Neural cell (in vitro differentiated cells): ENCODE data around the gene MYO19. TPM values are rescaled to one million over a fixed set of nuclear protein-coding genes. Genes with fewer than 3 reads are reported as not detected.

Source experiments
- H2AFZ ChIP-seq: fragments of 200-600, 300-800 bp; sonication (generic), shearing (Covaris generic); 2 replicates; pipeline ENCODE4 v1.6.0; 2014; ENCODE audit warnings: low read depth, mild to moderate bottlenecking, antibody characterized with exemption, low read length, moderate library complexity
- H3F3A ChIP-seq: fragments of 200-600 bp; shearing (Covaris generic); 2 replicates; pipeline ENCODE4 v1.6.1; 2016; ENCODE audit warnings: mild to moderate bottlenecking, moderate library complexity, mixed read lengths, antibody characterized with exemption, low read length; ENCODE audit not compliant: insufficient read depth, poor library complexity, severe bottlenecking
- H3K27ac ChIP-seq: fragments of 200-600, 300-800 bp; sonication (generic), shearing (Covaris generic); 2 replicates; pipeline ENCODE4 v1.5.1; 2014; ENCODE audit warnings: mild to moderate bottlenecking, low read length, moderate library complexity
- H3K27me3 ChIP-seq: fragments of 300-800, 200-600 bp; sonication (generic), shearing (Covaris generic); 2 replicates; pipeline ENCODE4 v1.6.0; 2014; ENCODE audit warnings: mild to moderate bottlenecking, low read depth, low read length, moderate library complexity; ENCODE audit not compliant: insufficient read depth
- H3K36me3 ChIP-seq: fragments of 300-800, 200-600 bp; sonication (generic), shearing (Covaris generic); 2 replicates; pipeline ENCODE4 v1.5.1; 2014; ENCODE audit warnings: mild to moderate bottlenecking, antibody characterized with exemption, low read length, moderate library complexity; ENCODE audit not compliant: insufficient read depth
- H3K4me2 ChIP-seq: fragments of 300-800, 200-600 bp; sonication (generic), shearing (Covaris generic); 2 replicates; pipeline ENCODE4 v1.6.0; 2014; ENCODE audit warnings: mild to moderate bottlenecking, low read length
- H3K4me3 ChIP-seq: fragments of 300-800, 200-600 bp; sonication (generic), shearing (Covaris generic); 2 replicates; pipeline ENCODE4 v1.5.1; 2014; ENCODE audit warnings: mild to moderate bottlenecking, low read length, moderate library complexity
- H3K79me2 ChIP-seq: fragments of 200-600 bp; shearing (Covaris generic); replicated peaks from 2 replicates; pipeline ENCODE4 v1.6.0; 2014; ENCODE audit warnings: mild to moderate bottlenecking, low read length, moderate library complexity; ENCODE audit not compliant: insufficient read depth
- H3K9ac ChIP-seq: fragments of 300-800, 200-600 bp; sonication (generic), shearing (Covaris generic); 2 replicates; pipeline ENCODE4 v1.6.1; 2016; ENCODE audit warnings: mild to moderate bottlenecking, low read length, mixed read lengths
- H3K9me2 ChIP-seq: fragments of 200-600 bp; shearing (Covaris generic); 2 replicates; pipeline ENCODE4 v1.6.1; 2016; ENCODE audit warnings: mild to moderate bottlenecking, low read length, mixed read lengths; ENCODE audit not compliant: insufficient read depth
- H3K9me3 ChIP-seq: fragments of 200-600, 300-800 bp; sonication (generic), shearing (Covaris generic); 2 replicates; pipeline ENCODE4 v1.6.1; 2016; ENCODE audit warnings: mild to moderate bottlenecking, mixed run types, low read length, moderate library complexity, mixed read lengths
- H4K20me1 ChIP-seq: fragments of 200-600 bp; shearing (Covaris generic); 2 replicates; pipeline ENCODE4 v1.6.1; 2016; ENCODE audit warnings: mild to moderate bottlenecking, mixed run types; ENCODE audit not compliant: insufficient read depth
- EP300 ChIP-seq: fragments of 450-650 bp; conservative IDR thresholded peaks from 2 replicates; pipeline ENCODE4 v1.6.1; 2014; ENCODE audit warnings: antibody characterized with exemption, mild to moderate bottlenecking, moderate library complexity; ENCODE audit not compliant: poor library complexity, severe bottlenecking
- EZH2 ChIP-seq: fragments of 200-600, 300-800 bp; shearing (Covaris generic), sonication (generic); IDR thresholded peaks from 2 replicates; pipeline ENCODE4 v1.6.1; 2014; ENCODE audit warnings: antibody characterized with exemption, low read length, borderline replicate concordance, mild to moderate bottlenecking; ENCODE audit not compliant: insufficient read depth, poor library complexity, severe bottlenecking
- MXI1 ChIP-seq: fragments of 450-650 bp; conservative IDR thresholded peaks from 2 replicates; pipeline ENCODE4 v1.6.1; 2014; ENCODE audit warnings: antibody characterized with exemption, mild to moderate bottlenecking; ENCODE audit not compliant: poor library complexity, severe bottlenecking
- POLR2AphosphoS5 ChIP-seq: IDR thresholded peaks from 2 replicates; pipeline ENCODE4 v1.6.1; 2012
- RAD21 ChIP-seq: fragments of 450-650 bp; conservative IDR thresholded peaks from 2 replicates; pipeline ENCODE4 v1.6.1; 2014; ENCODE audit warnings: antibody characterized with exemption, mild to moderate bottlenecking, moderate library complexity
- REST ChIP-seq: IDR thresholded peaks from 2 replicates; pipeline ENCODE4 v1.6.1; 2012; ENCODE audit warnings: borderline replicate concordance
- SMC3 ChIP-seq: fragments of 450-650 bp; conservative IDR thresholded peaks from 2 replicates; pipeline ENCODE4 v1.6.1; 2014; ENCODE audit warnings: antibody characterized with exemption, mild to moderate bottlenecking, moderate library complexity; ENCODE audit not compliant: poor library complexity
- TAF1 ChIP-seq: IDR thresholded peaks from 2 replicates; pipeline ENCODE4 v1.6.1; 2012; ENCODE audit warnings: low read depth
- polyA plus RNA-seq: library from polyadenylated mRNA; depleted of rRNA; stranded (reverse); fragments of >200 nt; gene quantifications from 2 replicates; pipeline ENCODE4 v1.2.3, GENCODE V29; 2014
- TF ChIP-seq, protein P1 (sequence below): fragments of 450-650 bp; IDR thresholded peaks from 2 replicates; pipeline ENCODE4 v1.5.1; 2014; ENCODE audit warnings: antibody characterized with exemption, mild to moderate bottlenecking, moderate library complexity; ENCODE audit not compliant: poor library complexity, severe bottlenecking

The MYO19 gene
- polyA plus RNA-seq, 1 donor from 2014 or later = 51.5 TPM

- H3K79me2 ChIP-seq = peaks cover 46% of the 10 kb centered on the region
- no peaks in the 10 kb centered on the region for H3K36me3 ChIP-seq
- H3K27me3 ChIP-seq = peaks cover 17% of the 10 kb centered on the region
- peak within 1 kb of the TSS; percentile 99 for H2AFZ ChIP-seq
- H4K20me1 ChIP-seq = no peaks in the 10 kb centered on the region
- peak within 1 kb of the TSS; percentile 94 for H3K4me3 ChIP-seq
- peak within 1 kb of the TSS; percentile 70 for H3K27ac ChIP-seq
- H3K4me2 ChIP-seq = peak within 1 kb of the TSS; percentile 100
- H3K9me3 ChIP-seq = no peaks in the 10 kb centered on the region
- no peaks in the 10 kb centered on the region for H3K9me2 ChIP-seq
- peak within 1 kb of the TSS; percentile 80 for H3K9ac ChIP-seq
- no peaks in the 10 kb centered on the region for H3F3A ChIP-seq
- TF ChIP-seq TAF1 = peak; percentile 78
- TF ChIP-seq RAD21 = no peak
- TF ChIP-seq SMC3 = peak; percentile 52
- TF ChIP-seq, protein P1, sequence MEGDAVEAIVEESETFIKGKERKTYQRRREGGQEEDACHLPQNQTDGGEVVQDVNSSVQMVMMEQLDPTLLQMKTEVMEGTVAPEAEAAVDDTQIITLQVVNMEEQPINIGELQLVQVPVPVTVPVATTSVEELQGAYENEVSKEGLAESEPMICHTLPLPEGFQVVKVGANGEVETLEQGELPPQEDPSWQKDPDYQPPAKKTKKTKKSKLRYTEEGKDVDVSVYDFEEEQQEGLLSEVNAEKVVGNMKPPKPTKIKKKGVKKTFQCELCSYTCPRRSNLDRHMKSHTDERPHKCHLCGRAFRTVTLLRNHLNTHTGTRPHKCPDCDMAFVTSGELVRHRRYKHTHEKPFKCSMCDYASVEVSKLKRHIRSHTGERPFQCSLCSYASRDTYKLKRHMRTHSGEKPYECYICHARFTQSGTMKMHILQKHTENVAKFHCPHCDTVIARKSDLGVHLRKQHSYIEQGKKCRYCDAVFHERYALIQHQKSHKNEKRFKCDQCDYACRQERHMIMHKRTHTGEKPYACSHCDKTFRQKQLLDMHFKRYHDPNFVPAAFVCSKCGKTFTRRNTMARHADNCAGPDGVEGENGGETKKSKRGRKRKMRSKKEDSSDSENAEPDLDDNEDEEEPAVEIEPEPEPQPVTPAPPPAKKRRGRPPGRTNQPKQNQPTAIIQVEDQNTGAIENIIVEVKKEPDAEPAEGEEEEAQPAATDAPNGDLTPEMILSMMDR = peak; percentile 12
- peak; percentile 93 for TF ChIP-seq POLR2AphosphoS5
- TF ChIP-seq REST = peak; percentile 93
- TF ChIP-seq EZH2 = no peak
- peak; percentile 54 for TF ChIP-seq EP300
- TF ChIP-seq MXI1 = peak; percentile 88
Measured at GRCh38 chr17:36486204-36487194, 48.2 kb downstream of the MYO19 start, which contains the start of gene ZNHIT3. TSS of gene ZNHIT3 (plus strand) at chr17:36486681. CDS start at chr17:36486700, 19 bp downstream.

GRCh38 chr17:36485805-36486203 is 48.9 kb downstream of the MYO19 start:
- Histone ChIP-seq H3K9ac (peak overlapping the region; percentile 80), H3K4me2 (peak overlapping the region; percentile 100), H3K27me3 (peaks cover 17% of the 10 kb centered on the region), H3K27ac (peak overlapping the region; percentile 45), H3K9me2 (no peaks in the 10 kb centered on the region), H4K20me1 (no peaks in the 10 kb centered on the region), H3F3A (no peaks in the 10 kb centered on the region), H3K36me3 (no peaks in the 10 kb centered on the region), H3K9me3 (no peaks in the 10 kb centered on the region), H3K79me2 (peaks cover 40% of the 10 kb centered on the region), H2AFZ (peak overlapping the region; percentile 99), H3K4me3 (peak overlapping the region; percentile 94)
- TF ChIP-seq, protein P1 = no peak
- TF ChIP-seq RAD21 (no peak), EP300 (no peak), EZH2 (no peak), TAF1 (no peak)
